ENCODE measurements around the gene VIL1. TPM values are rescaled to one million over a fixed set of nuclear protein-coding genes. Genes with fewer than 3 reads are reported as not detected.

Gene VIL1
- total and polyA plus RNA-seq, 2 of the 13 experiments (the other 11 are each of a cell fraction or from before 2014, with no cell fraction given): 287 to 301 TPM

DNA sequence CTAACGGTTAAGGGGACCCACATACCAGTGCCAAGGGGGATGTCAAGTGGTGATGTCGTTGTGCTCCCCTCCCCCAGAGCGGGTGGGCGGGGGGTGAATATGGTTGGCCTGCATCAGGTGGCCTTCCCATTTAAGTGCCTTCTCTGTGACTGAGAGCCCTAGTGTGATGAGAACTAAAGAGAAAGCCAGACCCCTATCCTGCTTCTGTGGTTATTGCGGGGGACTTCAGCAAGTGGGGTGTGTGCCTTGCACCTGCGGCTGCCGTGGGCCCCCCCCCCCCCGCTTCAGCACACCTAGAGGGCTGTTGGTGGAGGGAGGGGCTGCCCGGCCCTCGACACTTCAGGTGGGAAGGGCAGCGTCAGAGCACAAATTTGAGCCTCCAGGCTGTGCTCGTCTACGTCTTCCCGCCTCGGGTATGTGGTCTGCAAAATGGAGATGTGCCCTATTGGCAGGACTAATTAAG, 13.1 kb upstream of the VIL1 start:
- in situ Hi-C loops (cut with HindIII; ENCODE audit: extremely low pct_ligation_motif_present, low pct_unique_long_range_greater_than_20kb) (loop anchor here (5.0 kb wide), 1 partner anchor 62 kb away; no protein-coding TSS in a partner anchor), intact Hi-C loops (cut with micrococcal nuclease; ENCODE audit: unreplicated experiment) (loop anchor here (1.0 to 2.0 kb wide), 2 partner anchors 39 to 61 kb away; no protein-coding TSS in a partner anchor)
- Histone ChIP-seq H3K9me3 (ENCODE audit: low read length) (no peaks in the 10 kb centered on the region), H3K79me2 (ENCODE audit: insufficient read depth, low read length) (peaks cover 25% of the 10 kb centered on the region), H3K4me1 (ENCODE audit: insufficient read depth, low read length) (peaks cover 65% of the 10 kb centered on the region), H3K9ac (ENCODE audit: insufficient read depth, low read depth, low read length) (peak overlapping the region; percentile 61), H3K4me2 (ENCODE audit: low read depth, low read length) (peak overlapping the region; percentile 86), H3K4me3 (replicated peaks in 1 of 3; ENCODE audit: insufficient read depth in 1 of 3, low read depth in 2 of 3, low read length in 3 of 3) (peak overlapping the region; percentile 32 to 68 (median 51); a peak in 5 of 6 replicates), H4K20me1 (ENCODE audit: insufficient read depth, low read length) (no peaks in the 10 kb centered on the region; the same call in 1 of the 2 replicates), H2AFZ (ENCODE audit: low read length) (no peak overlapping the region), H3K27ac (ENCODE audit: extremely low read length, insufficient read depth, low read length) (peak overlapping the region; percentile 79), H3K36me3 (replicated peaks in 1 of 2; ENCODE audit: control insufficient read depth in 1 of 2, insufficient read depth in 2 of 2, low read length in 2 of 2) (peaks cover 24 to 38% of the 10 kb centered on the region in 2 experiments; a peak in 4 of 5 replicates), H3K27me3 (ENCODE audit: control insufficient read depth in 1 of 2, insufficient read depth in 2 of 2, low read length in 2 of 2) (no peaks in the 10 kb centered on the region)
- no TSS peak for BruUV-seq (replicated peaks)
- WGBS (ENCODE audit: low lambda C conversion rate): 7% methylated on average over 13 of the region's 15 CpGs
- FAIRE-seq: no peak
- POLR2A ChIA-PET: interaction anchor here (0.6 to 4.2 kb wide), 17 partner anchors 9 to 254 kb away, joined by 3 to 56 read pairs (median 7); partner anchors contain the start of genes AAMP, BCS1L, PNKD and TMBIM1
- CTCF ChIA-PET (ENCODE audit: low intra/inter-chr PET ratio, low total read pairs): interaction anchor here (1.7 kb wide), 1 partner anchor 60 kb away, joined by 19 read pairs; no protein-coding TSS in a partner anchor
- peak; percentile 0 for ATAC-seq
- no peak for DNase-seq (ENCODE audit: low spot score)
- TF ChIP-seq RXRB (CRISPR knock-in tag; IDR thresholded peaks at IDR 0.05; ENCODE audit: borderline replicate concordance) (peak; percentile 24; the same call in 1 of the 2 replicates), ZNF776 (CRISPR knock-in tag; IDR thresholded peaks at IDR 0.05) (no peak), ZNF331 (CRISPR knock-in tag; IDR thresholded peaks at IDR 0.05) (peak; percentile 10; the same call in 1 of the 2 replicates), ATF7 (IDR thresholded peaks at IDR 0.05) (no peak), ATF7 (CRISPR knock-in tag; IDR thresholded peaks at IDR 0.05) (peak; percentile 79), ZNF878 (CRISPR knock-in tag; IDR thresholded peaks at IDR 0.05) (peak; percentile 67; the same call in 1 of the 2 replicates), ZNF552 (CRISPR knock-in tag; IDR thresholded peaks at IDR 0.05; ENCODE audit: borderline replicate concordance) (0 out of 2 replicates have a peak, but pooled peaks have one; percentile 39), ZNF589 (CRISPR knock-in tag; conservative IDR thresholded peaks at IDR 0.05) (0 out of 2 replicates have a peak, but pooled peaks have one; percentile 15), KAT2B (IDR thresholded peaks at IDR 0.05; ENCODE audit: borderline replicate concordance, low read depth, low read length) (no peak), CENPX (CRISPR knock-in tag; IDR thresholded peaks at IDR 0.05) (no peak), TFDP1 (CRISPR knock-in tag; IDR thresholded peaks at IDR 0.05; ENCODE audit: borderline replicate concordance) (0 out of 2 replicates have a peak, but pooled peaks have one; percentile 17), CAMTA2 (CRISPR knock-in tag; IDR thresholded peaks at IDR 0.05; ENCODE audit: borderline replicate concordance) (no peak), SCMH1 (CRISPR knock-in tag; IDR thresholded peaks at IDR 0.05; ENCODE audit: borderline replicate concordance) (no peak), EEA1 (CRISPR knock-in tag; IDR thresholded peaks at IDR 0.05; ENCODE audit: borderline replicate concordance) (peak; percentile 83; the same call in 1 of the 2 replicates), PAF1 (CRISPR knock-in tag; IDR thresholded peaks at IDR 0.05) (peak; percentile 86), SATB2 (CRISPR knock-in tag; IDR thresholded peaks at IDR 0.05) (no peak), U2AF1 (optimal IDR thresholded peaks at IDR 0.05; ENCODE audit: low read depth, low read length) (no peak)
- TF ChIP-seq, protein P1, sequence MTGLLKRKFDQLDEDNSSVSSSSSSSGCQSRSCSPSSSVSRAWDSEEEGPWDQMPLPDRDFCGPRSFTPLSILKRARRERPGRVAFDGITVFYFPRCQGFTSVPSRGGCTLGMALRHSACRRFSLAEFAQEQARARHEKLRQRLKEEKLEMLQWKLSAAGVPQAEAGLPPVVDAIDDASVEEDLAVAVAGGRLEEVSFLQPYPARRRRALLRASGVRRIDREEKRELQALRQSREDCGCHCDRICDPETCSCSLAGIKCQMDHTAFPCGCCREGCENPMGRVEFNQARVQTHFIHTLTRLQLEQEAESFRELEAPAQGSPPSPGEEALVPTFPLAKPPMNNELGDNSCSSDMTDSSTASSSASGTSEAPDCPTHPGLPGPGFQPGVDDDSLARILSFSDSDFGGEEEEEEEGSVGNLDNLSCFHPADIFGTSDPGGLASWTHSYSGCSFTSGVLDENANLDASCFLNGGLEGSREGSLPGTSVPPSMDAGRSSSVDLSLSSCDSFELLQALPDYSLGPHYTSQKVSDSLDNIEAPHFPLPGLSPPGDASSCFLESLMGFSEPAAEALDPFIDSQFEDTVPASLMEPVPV (CRISPR knock-in tag; IDR thresholded peaks at IDR 0.05): peak; percentile 62; the same call in 1 of the 2 replicates
- TF ChIP-seq, protein P2, sequence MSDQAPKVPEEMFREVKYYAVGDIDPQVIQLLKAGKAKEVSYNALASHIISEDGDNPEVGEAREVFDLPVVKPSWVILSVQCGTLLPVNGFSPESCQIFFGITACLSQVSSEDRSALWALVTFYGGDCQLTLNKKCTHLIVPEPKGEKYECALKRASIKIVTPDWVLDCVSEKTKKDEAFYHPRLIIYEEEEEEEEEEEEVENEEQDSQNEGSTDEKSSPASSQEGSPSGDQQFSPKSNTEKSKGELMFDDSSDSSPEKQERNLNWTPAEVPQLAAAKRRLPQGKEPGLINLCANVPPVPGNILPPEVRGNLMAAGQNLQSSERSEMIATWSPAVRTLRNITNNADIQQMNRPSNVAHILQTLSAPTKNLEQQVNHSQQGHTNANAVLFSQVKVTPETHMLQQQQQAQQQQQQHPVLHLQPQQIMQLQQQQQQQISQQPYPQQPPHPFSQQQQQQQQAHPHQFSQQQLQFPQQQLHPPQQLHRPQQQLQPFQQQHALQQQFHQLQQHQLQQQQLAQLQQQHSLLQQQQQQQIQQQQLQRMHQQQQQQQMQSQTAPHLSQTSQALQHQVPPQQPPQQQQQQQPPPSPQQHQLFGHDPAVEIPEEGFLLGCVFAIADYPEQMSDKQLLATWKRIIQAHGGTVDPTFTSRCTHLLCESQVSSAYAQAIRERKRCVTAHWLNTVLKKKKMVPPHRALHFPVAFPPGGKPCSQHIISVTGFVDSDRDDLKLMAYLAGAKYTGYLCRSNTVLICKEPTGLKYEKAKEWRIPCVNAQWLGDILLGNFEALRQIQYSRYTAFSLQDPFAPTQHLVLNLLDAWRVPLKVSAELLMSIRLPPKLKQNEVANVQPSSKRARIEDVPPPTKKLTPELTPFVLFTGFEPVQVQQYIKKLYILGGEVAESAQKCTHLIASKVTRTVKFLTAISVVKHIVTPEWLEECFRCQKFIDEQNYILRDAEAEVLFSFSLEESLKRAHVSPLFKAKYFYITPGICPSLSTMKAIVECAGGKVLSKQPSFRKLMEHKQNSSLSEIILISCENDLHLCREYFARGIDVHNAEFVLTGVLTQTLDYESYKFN (CRISPR knock-in tag; conservative IDR thresholded peaks at IDR 0.05): peak; percentile 61; the same call in 1 of the 2 replicates

Data from HepG2 (cell line).